Loucy (cell line): Measurements from ENCODE around the gene TAB2.
A peak's percentile ranks its signal among the peaks of the same experiment; 100 is the strongest.

Source experiments
- CTCF ChIP-seq: fragments of 200-600 bp; sonication (generic); conservative IDR thresholded peaks from 2 replicates; pipeline ENCODE4 v1.5.1; 2014; ENCODE audit warnings: mild to moderate bottlenecking, antibody characterized with exemption, low read length
- EZH2phosphoT487 ChIP-seq: fragments of 200-600 bp; IDR thresholded peaks from 2 replicates; pipeline ENCODE4 v1.6.1; 2018; ENCODE audit warnings: antibody characterized with exemption, mild to moderate bottlenecking, moderate library complexity, borderline replicate concordance

DNA sequence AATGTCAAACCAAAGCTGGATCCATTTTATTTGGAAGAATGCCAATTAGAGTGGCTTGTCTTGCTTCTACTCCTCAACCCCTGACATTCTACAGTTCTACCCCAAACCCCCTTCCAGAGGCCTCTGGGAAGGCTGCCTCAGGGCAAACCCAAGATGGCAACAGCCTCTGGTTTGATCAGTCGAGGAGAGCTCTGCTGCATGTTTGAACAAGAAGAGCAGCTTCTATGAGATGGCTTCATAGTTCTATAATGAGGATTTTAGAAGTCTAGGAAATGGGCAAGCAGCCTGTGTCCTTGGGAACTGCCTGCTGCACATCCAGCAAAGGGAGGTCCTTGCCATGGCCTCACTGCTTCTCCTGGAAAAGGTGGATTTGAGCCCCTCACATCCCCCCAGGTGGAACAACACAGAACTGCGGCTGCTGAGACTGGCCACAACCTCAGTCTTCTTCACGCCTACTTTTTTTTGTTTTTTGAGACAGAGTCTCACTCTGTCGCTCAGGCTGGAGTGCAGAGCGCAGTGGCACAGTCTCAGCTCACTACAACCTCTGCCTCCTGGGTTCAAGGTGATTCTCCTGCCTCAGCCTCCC lies 129.4 kb downstream of the TAB2 start:
- TF ChIP-seq CTCF (0 out of 2 replicates have a peak, but pooled peaks have one; percentile 26), EZH2phosphoT487 (no peak)
